ENCODE results near the gene ASL. TPM values are rescaled to one million over a fixed set of nuclear protein-coding genes. Genes with fewer than 3 reads are reported as not detected.
"Not testable (repeated sequence)": the region's sequence is repeated elsewhere in the genome, so short reads cannot be mapped to it uniquely, and the experiment has no call there.

Gene ASL
- total and polyA plus RNA-seq, 2 experiments from 2014 or later = 54.5 to 81.0 TPM

GRCh38 chr7:66105263-66105748, 29.7 kb downstream of the ASL start:
- H3K27me3 ChIP-seq (replicated peaks; ENCODE audit: insufficient read depth) = no peaks in the 10 kb centered on the region
- no peaks in the 10 kb centered on the region for H3K36me3 ChIP-seq (ENCODE audit: low read depth)
- H3K4me1 ChIP-seq (ENCODE audit: insufficient read depth) = peaks cover 24% of the 10 kb centered on the region
- no peak overlapping the region for H3K9ac ChIP-seq
- no peak for DNase-seq
- no peaks in the 10 kb centered on the region for H3K9me2 ChIP-seq (ENCODE audit: insufficient read depth)
- H3K9me3 ChIP-seq (ENCODE audit: low read depth) = no peaks in the 10 kb centered on the region
- in situ Hi-C loops (cut with MboI) = loop anchor here (10.0 kb wide), 1 partner anchor 61 kb away; no protein-coding TSS in a partner anchor
- no peaks in the 10 kb centered on the region for H4K20me1 ChIP-seq (ENCODE audit: insufficient read depth)
- no peak overlapping the region for H3K4me3 ChIP-seq
- 99 to 100% methylated on average over 5 of the region's 5 CpGs for WGBS, 2 experiments (ENCODE audit: low coverage in 1 of 2, low lambda C conversion rate in 2 of 2, missing lambda C conversion rate in 2 of 2)
- TF ChIP-seq EZH2phosphoT487 (IDR thresholded peaks at IDR 0.05; ENCODE audit: insufficient read depth, low read depth) (no peak), EZH2 (IDR thresholded peaks at IDR 0.05; ENCODE audit: insufficient read depth, poor library complexity, severe bottlenecking) (no peak)
- no peaks in the 10 kb centered on the region for H3K79me2 ChIP-seq (ENCODE audit: insufficient read depth)
- no peak overlapping the region for H3K27ac ChIP-seq
- no peak overlapping the region for H3K4me2 ChIP-seq (ENCODE audit: unreplicated experiment)
- H2AFZ ChIP-seq = no peak overlapping the region
- peaks cover 10% of the 10 kb centered on the region for H3F3A ChIP-seq (ENCODE audit: insufficient read depth)

- not testable (repeated sequence) for H3K27ac ChIP-seq; H3K4me3 ChIP-seq; H3K9ac ChIP-seq; H2AFZ ChIP-seq; H3K9me2 ChIP-seq (ENCODE audit: insufficient read depth); H3K36me3 ChIP-seq (ENCODE audit: low read depth); H3K9me3 ChIP-seq (ENCODE audit: low read depth); H3K4me2 ChIP-seq (ENCODE audit: unreplicated experiment); H3K79me2 ChIP-seq (ENCODE audit: insufficient read depth); DNase-seq; H3K27me3 ChIP-seq (replicated peaks; ENCODE audit: insufficient read depth); H4K20me1 ChIP-seq (ENCODE audit: insufficient read depth)
- Histone ChIP-seq H3K4me1 (ENCODE audit: insufficient read depth) (peaks cover 39% of the 10 kb centered on the region), H3F3A (ENCODE audit: insufficient read depth) (peaks cover 33% of the 10 kb centered on the region)
- in situ Hi-C loops (cut with MboI) = loop anchor here (10.0 kb wide), 1 partner anchor 64 kb away; no protein-coding TSS in a partner anchor
- WGBS, 2 experiments (ENCODE audit: low coverage in 1 of 2, low lambda C conversion rate in 2 of 2, missing lambda C conversion rate in 2 of 2) = 90 to 91% methylated on average over 5 of the region's 5 CpGs
These were observed 32.8 kb downstream of the ASL start for GRCh38 chr7:66108410-66108809.

GRCh38 chr7:66110856-66111255, 35.2 kb downstream of the ASL start:
- no peak for TF ChIP-seq EZH2phosphoT487 (IDR thresholded peaks at IDR 0.05; ENCODE audit: insufficient read depth, low read depth)
- no peak for TF ChIP-seq EZH2 (IDR thresholded peaks at IDR 0.05; ENCODE audit: insufficient read depth, poor library complexity, severe bottlenecking)
- WGBS, 2 experiments (ENCODE audit: low coverage in 1 of 2, low lambda C conversion rate in 2 of 2, missing lambda C conversion rate in 2 of 2) = 0 to 3% methylated on average over 9 of the region's 9 CpGs
- Histone ChIP-seq H3K4me3 (no peak overlapping the region), H3K79me2 (ENCODE audit: insufficient read depth) (peaks cover 21% of the 10 kb centered on the region), H3K36me3 (ENCODE audit: low read depth) (no peaks in the 10 kb centered on the region), H3K4me2 (ENCODE audit: unreplicated experiment) (peak overlapping the region; percentile 63), H3K9ac (peak overlapping the region; percentile 34; the same call in 1 of the 2 replicates), H3K4me1 (ENCODE audit: insufficient read depth) (peaks cover 43% of the 10 kb centered on the region), H3K9me3 (ENCODE audit: low read depth) (no peaks in the 10 kb centered on the region), H4K20me1 (ENCODE audit: insufficient read depth) (no peaks in the 10 kb centered on the region), H3K9me2 (ENCODE audit: insufficient read depth) (no peaks in the 10 kb centered on the region), H3K27ac (peak overlapping the region; percentile 81), H3F3A (ENCODE audit: insufficient read depth) (peaks cover 29% of the 10 kb centered on the region), H3K27me3 (replicated peaks; ENCODE audit: insufficient read depth) (no peaks in the 10 kb centered on the region), H2AFZ (no peak overlapping the region)
- in situ Hi-C loops (cut with MboI) = no loop called here
- peak; percentile 96 for DNase-seq

- Histone ChIP-seq H3K9me3 (ENCODE audit: low read depth) (no peaks in the 10 kb centered on the region), H3K27me3 (replicated peaks; ENCODE audit: insufficient read depth) (no peaks in the 10 kb centered on the region), H3K4me2 (ENCODE audit: unreplicated experiment) (peak within 1 kb of the TSS; percentile 90), H3F3A (ENCODE audit: insufficient read depth) (peaks cover 35% of the 10 kb centered on the region), H4K20me1 (ENCODE audit: insufficient read depth) (no peaks in the 10 kb centered on the region), H3K36me3 (ENCODE audit: low read depth) (peaks cover 6% of the 10 kb centered on the region; the same call in 1 of the 2 replicates), H3K27ac (peak within 1 kb of the TSS; percentile 90), H3K4me1 (ENCODE audit: insufficient read depth) (peaks cover 66% of the 10 kb centered on the region), H2AFZ (peak within 1 kb of the TSS; percentile 79), H3K9me2 (ENCODE audit: insufficient read depth) (no peaks in the 10 kb centered on the region), H3K79me2 (ENCODE audit: insufficient read depth) (peaks cover 62% of the 10 kb centered on the region), H3K4me3 (peak within 1 kb of the TSS; percentile 88), H3K9ac (peak within 1 kb of the TSS; percentile 90)
- DNase-seq = peak; percentile 85
- in situ Hi-C loops (cut with MboI) = no loop called here
- TF ChIP-seq EZH2phosphoT487 (IDR thresholded peaks at IDR 0.05; ENCODE audit: insufficient read depth, low read depth) = no peak
- no peak for TF ChIP-seq EZH2 (IDR thresholded peaks at IDR 0.05; ENCODE audit: insufficient read depth, poor library complexity, severe bottlenecking)
- WGBS, 2 experiments (ENCODE audit: low coverage in 1 of 2, low lambda C conversion rate in 2 of 2, missing lambda C conversion rate in 2 of 2) = 1 to 2% methylated on average over 60 to 64 of the region's 67 CpGs
These were observed 39.4 kb downstream of the ASL start, which contains the start of gene CRCP for GRCh38 chr7:66114743-66115649. Gene CRCP (plus strand): TSS chr7:66114847. CDS start chr7:66114963, 116 bp downstream.

GRCh38 chr7:66116680-66117420, 41.2 kb downstream of the ASL start:
- Histone ChIP-seq H3K4me1 (ENCODE audit: insufficient read depth) (peaks cover 48% of the 10 kb centered on the region), H3F3A (ENCODE audit: insufficient read depth) (peaks cover 24% of the 10 kb centered on the region), H3K79me2 (ENCODE audit: insufficient read depth) (peaks cover 81% of the 10 kb centered on the region), H3K36me3 (ENCODE audit: low read depth) (peaks cover 12% of the 10 kb centered on the region)
- H3K9me2 ChIP-seq (ENCODE audit: insufficient read depth); H3K9ac ChIP-seq; H3K9me3 ChIP-seq (ENCODE audit: low read depth); H3K4me2 ChIP-seq (ENCODE audit: unreplicated experiment); H2AFZ ChIP-seq; H3K27me3 ChIP-seq (replicated peaks; ENCODE audit: insufficient read depth); in situ Hi-C loops (cut with MboI); H3K4me3 ChIP-seq; H3K27ac ChIP-seq; H4K20me1 ChIP-seq (ENCODE audit: insufficient read depth); DNase-seq: not testable (repeated sequence)
- WGBS, 2 experiments (ENCODE audit: low coverage in 1 of 2, low lambda C conversion rate in 2 of 2, missing lambda C conversion rate in 2 of 2) = 96 to 97% methylated on average over 12 of the region's 12 CpGs

Data from GM23248 (cell line).